ENCODE results near the gene SLX9. TPM values are rescaled to one million over a fixed set of nuclear protein-coding genes. Genes with fewer than 3 reads are reported as not detected.

SLX9 gene
- total RNA-seq, 4 donors from 2014 or later: 8.1 to 46.0 (median 16.6) TPM

- 65% methylated on average over 37 of the region's 41 CpGs; no CpG with 5 or more reads in 1 of the 2 donors for WGBS, 2 donors (ENCODE audit: low coverage in 1 of 2)
- Histone ChIP-seq H3K4me3 (no peak overlapping the region), H3K4me1 (peaks cover 0 to 3% (median 0%) of the 10 kb centered on the region in 4 donors), H3K9me3 (no peaks in the 10 kb centered on the region), H3K36me3 (no peaks in the 10 kb centered on the region), H3K27ac (no peak overlapping the region), H3K27me3 (no peaks in the 10 kb centered on the region)
- in situ Hi-C loops (cut with MboI; ENCODE audit: low pct_ligation_motif_present in 1 of 4, low pct_unique_long_range_greater_than_20kb in 1 of 4, low sequenced_read_pairs in 3 of 4) (no loop called here), intact Hi-C loops (cut with DNase I; ENCODE audit: low total_unique reads) (no loop called here)
- no peak for TF ChIP-seq EP300 (IDR thresholded peaks at IDR 0.05; ENCODE audit: low read depth)
- no peak for TF ChIP-seq POLR2A (IDR thresholded peaks at IDR 0.05)
- no peak for DNase-seq
Measured at GRCh38 chr21:44982558-44983250, 42.9 kb downstream of the SLX9 start.

GRCh38 chr21:44983421-44984206, 43.8 kb downstream of the SLX9 start:
- intact Hi-C loops (cut with DNase I; ENCODE audit: low total_unique reads) (no loop called here), in situ Hi-C loops (cut with MboI; ENCODE audit: low pct_ligation_motif_present in 1 of 4, low pct_unique_long_range_greater_than_20kb in 1 of 4, low sequenced_read_pairs in 3 of 4) (no loop called here)
- Histone ChIP-seq H3K9me3 (no peaks in the 10 kb centered on the region), H3K27me3 (no peaks in the 10 kb centered on the region), H3K27ac (no peak overlapping the region), H3K36me3 (no peaks in the 10 kb centered on the region), H3K4me1 (peaks cover 0 to 3% (median 0%) of the 10 kb centered on the region in 4 donors), H3K4me3 (no peak overlapping the region)
- WGBS, 2 donors (ENCODE audit: low coverage in 1 of 2): 60 to 93% methylated on average over 2 to 20 of the region's 22 CpGs
- TF ChIP-seq POLR2AphosphoS5 (IDR thresholded peaks at IDR 0.05) (no peak), EP300 (IDR thresholded peaks at IDR 0.05; ENCODE audit: low read depth) (no peak), CTCF (IDR thresholded peaks at IDR 0.05) (no peak), POLR2A (IDR thresholded peaks at IDR 0.05) (no peak)
- no peak for DNase-seq

DNA sequence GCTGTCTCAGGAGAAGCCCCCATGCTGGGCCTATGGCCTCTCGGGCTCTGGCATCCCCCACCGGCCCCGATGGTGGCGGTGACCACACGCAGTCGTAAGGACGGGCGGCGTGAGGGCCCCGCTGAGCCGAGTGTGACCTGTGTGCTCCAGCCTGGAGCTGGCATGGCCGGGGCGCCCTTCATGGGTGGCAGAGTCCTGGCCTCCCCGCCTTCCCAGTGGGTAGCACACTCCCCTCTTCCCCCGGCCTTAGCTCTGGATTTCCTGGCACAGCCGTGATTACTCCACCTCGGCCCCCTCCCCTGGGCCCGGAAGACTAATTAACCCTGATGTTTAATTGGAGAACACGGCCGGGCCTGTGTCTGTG, 44.6 kb downstream of the SLX9 start:
- Histone ChIP-seq H3K9me3 (no peaks in the 10 kb centered on the region), H3K27ac (no peak overlapping the region), H3K27me3 (no peaks in the 10 kb centered on the region), H3K4me3 (no peak overlapping the region), H3K4me1 (peaks cover 0 to 9% (median 5%) of the 10 kb centered on the region in 4 donors), H3K36me3 (no peaks in the 10 kb centered on the region)
- intact Hi-C loops (cut with DNase I; ENCODE audit: low total_unique reads): no loop called here
- in situ Hi-C loops (cut with MboI; ENCODE audit: low pct_ligation_motif_present in 1 of 4, low pct_unique_long_range_greater_than_20kb in 1 of 4, low sequenced_read_pairs in 3 of 4): no loop called here
- TF ChIP-seq CTCF (IDR thresholded peaks at IDR 0.05) (no peak), EP300 (IDR thresholded peaks at IDR 0.05; ENCODE audit: low read depth) (no peak), POLR2AphosphoS5 (IDR thresholded peaks at IDR 0.05) (no peak), POLR2A (IDR thresholded peaks at IDR 0.05) (no peak)
- DNase-seq: no peak
- WGBS, 2 donors (ENCODE audit: low coverage in 1 of 2): 42% methylated on average over 20 of the region's 20 CpGs; no CpG with 5 or more reads in 1 of the 2 donors

DNA sequence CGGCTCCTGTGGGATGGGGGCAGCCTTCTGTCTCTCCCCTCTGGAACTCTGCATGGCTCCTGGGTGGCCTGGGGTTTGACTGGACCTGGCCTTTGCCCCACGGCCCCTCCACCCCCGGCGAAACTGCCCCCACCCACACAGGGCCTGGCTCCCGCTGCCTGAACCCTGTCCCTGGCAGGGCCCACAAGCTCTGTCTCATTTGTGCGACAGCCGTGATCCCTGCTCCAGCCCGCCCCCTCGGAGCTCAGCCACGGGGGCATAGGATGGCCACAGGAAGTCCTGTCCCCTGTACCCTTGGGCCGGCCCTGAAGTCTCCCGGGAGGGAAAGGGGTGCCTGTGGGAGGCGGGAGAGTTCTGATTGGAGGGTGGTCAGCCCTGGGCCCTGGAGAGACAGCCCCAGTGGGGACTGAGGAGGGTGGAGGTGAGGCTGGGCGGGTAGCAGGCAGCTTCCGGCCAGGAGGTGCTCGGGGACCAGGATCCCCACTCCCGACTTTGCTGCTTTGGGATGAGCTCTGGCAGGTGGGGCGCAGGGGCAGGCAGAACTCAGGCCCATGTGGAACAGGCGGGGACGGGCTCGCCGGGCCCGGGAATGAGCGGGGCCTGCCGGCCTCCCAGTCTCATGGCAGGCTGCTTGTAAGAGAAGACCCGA, 45.1 kb downstream of the SLX9 start:
- no peak for TF ChIP-seq POLR2A (IDR thresholded peaks at IDR 0.05)
- DNase-seq: no peak
- Histone ChIP-seq H3K9me3 (no peaks in the 10 kb centered on the region), H3K36me3 (no peaks in the 10 kb centered on the region), H3K4me1 (peaks cover under 1 to 14% (median 8%) of the 10 kb centered on the region in 4 donors), H3K4me3 (no peak overlapping the region), H3K27me3 (no peaks in the 10 kb centered on the region), H3K27ac (no peak overlapping the region)
- in situ Hi-C loops (cut with MboI; ENCODE audit: low pct_ligation_motif_present in 1 of 4, low pct_unique_long_range_greater_than_20kb in 1 of 4, low sequenced_read_pairs in 3 of 4): no loop called here
- WGBS, 2 donors (ENCODE audit: low coverage in 1 of 2): 63% methylated on average over 20 of the region's 26 CpGs; no CpG with 5 or more reads in 1 of the 2 donors
- intact Hi-C loops (cut with DNase I; ENCODE audit: low total_unique reads): no loop called here

Measured in transverse colon (tissue), 4 donors.